ENCODE results near the gene C18orf63.

The C18orf63 gene

GRCh38 chr18:74329688-74330205 lies 14.1 kb downstream of the C18orf63 start:
- H3K27ac ChIP-seq (ENCODE audit: low read depth, low read length) = no peak overlapping the region
- no peak overlapping the region for H3K9ac ChIP-seq (ENCODE audit: low read length)
- H3K9me3 ChIP-seq (ENCODE audit: control insufficient read depth, insufficient read depth, low read depth, low read length) = 0 out of 2 replicates have a peak, but pooled peaks cover 6% of the 10 kb centered on the region
- H3K36me3 ChIP-seq (ENCODE audit: control insufficient read depth, insufficient read depth, low read length) = no peaks in the 10 kb centered on the region
- H3K4me3 ChIP-seq (ENCODE audit: low read depth, low read length) = no peak overlapping the region
- peaks cover 7% of the 10 kb centered on the region for H3K4me1 ChIP-seq (ENCODE audit: control insufficient read depth, insufficient read depth, low read length)
- H3K27me3 ChIP-seq (ENCODE audit: control insufficient read depth, insufficient read depth, low read length) = no peaks in the 10 kb centered on the region

GRCh38 chr18:74331404-74331803 lies 15.8 kb downstream of the C18orf63 start:
- H3K27ac ChIP-seq (ENCODE audit: low read depth, low read length) = no peak overlapping the region
- H3K9me3 ChIP-seq (ENCODE audit: control insufficient read depth, insufficient read depth, low read depth, low read length) = 0 out of 2 replicates have a peak, but pooled peaks cover 6% of the 10 kb centered on the region
- H3K27me3 ChIP-seq (ENCODE audit: control insufficient read depth, insufficient read depth, low read length) = no peaks in the 10 kb centered on the region

GRCh38 chr18:74333091-74333490 lies 17.5 kb downstream of the C18orf63 start:
- Histone ChIP-seq H3K27me3 (ENCODE audit: control insufficient read depth, insufficient read depth, low read length) (no peaks in the 10 kb centered on the region), H3K4me1 (ENCODE audit: control insufficient read depth, insufficient read depth, low read length) (peaks cover 7% of the 10 kb centered on the region), H3K9me3 (ENCODE audit: control insufficient read depth, insufficient read depth, low read depth, low read length) (0 out of 2 replicates have a peak, but pooled peaks cover 6% of the 10 kb centered on the region), H3K36me3 (ENCODE audit: control insufficient read depth, insufficient read depth, low read length) (no peaks in the 10 kb centered on the region), H3K27ac (ENCODE audit: low read depth, low read length) (no peak overlapping the region), H3K9ac (ENCODE audit: low read length) (no peak overlapping the region), H3K4me3 (ENCODE audit: low read depth, low read length) (no peak overlapping the region)

More at GRCh38 chr18:74331404-74331803, 15.8 kb downstream of the C18orf63 start:
- Histone ChIP-seq H3K4me1 (ENCODE audit: control insufficient read depth, insufficient read depth, low read length) (peaks cover 7% of the 10 kb centered on the region), H3K9ac (ENCODE audit: low read length) (no peak overlapping the region), H3K36me3 (ENCODE audit: control insufficient read depth, insufficient read depth, low read length) (no peaks in the 10 kb centered on the region), H3K4me3 (ENCODE audit: low read depth, low read length) (no peak overlapping the region)

DNA sequence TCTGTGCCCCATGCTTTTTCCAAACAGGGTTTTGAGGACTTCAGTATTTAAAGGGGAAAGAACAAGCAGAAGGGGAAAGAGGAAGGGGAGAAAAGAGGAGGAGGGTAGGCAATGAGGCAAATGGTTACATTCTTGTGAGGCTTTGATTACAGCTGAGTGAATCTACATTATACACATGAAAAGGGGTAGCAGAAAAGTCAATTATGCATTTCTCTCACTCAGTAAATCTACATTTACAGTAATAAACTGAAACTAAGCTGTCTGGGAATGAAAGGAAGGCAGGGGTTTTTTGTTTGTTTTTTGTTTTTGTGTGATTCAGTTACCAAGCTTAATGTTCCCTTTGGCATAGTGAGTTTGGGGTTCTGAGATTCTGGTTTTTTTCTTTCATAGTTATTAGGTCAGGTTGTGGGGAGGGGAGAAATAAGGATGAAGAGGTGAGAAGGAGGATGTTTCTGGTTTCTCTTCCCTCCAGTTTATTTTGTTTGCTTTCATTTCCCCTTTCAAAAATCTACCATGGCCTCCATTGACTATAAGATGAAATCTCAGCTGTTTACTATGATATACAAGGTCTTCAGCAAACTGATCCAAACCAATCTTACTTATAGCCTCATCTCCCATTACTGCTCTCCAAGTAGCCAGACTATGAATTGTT lies 18.7 kb downstream of the C18orf63 start:
- H3K4me3 ChIP-seq (ENCODE audit: low read depth, low read length) = no peak overlapping the region
- peaks cover 7% of the 10 kb centered on the region for H3K4me1 ChIP-seq (ENCODE audit: control insufficient read depth, insufficient read depth, low read length)
- no peaks in the 10 kb centered on the region for H3K36me3 ChIP-seq (ENCODE audit: control insufficient read depth, insufficient read depth, low read length)
- no peaks in the 10 kb centered on the region for H3K27me3 ChIP-seq (ENCODE audit: control insufficient read depth, insufficient read depth, low read length)
- no peak overlapping the region for H3K27ac ChIP-seq (ENCODE audit: low read depth, low read length)
- 0 out of 2 replicates have a peak, but pooled peaks cover 6% of the 10 kb centered on the region for H3K9me3 ChIP-seq (ENCODE audit: control insufficient read depth, insufficient read depth, low read depth, low read length)
- H3K9ac ChIP-seq (ENCODE audit: low read length) = no peak overlapping the region

DNA sequence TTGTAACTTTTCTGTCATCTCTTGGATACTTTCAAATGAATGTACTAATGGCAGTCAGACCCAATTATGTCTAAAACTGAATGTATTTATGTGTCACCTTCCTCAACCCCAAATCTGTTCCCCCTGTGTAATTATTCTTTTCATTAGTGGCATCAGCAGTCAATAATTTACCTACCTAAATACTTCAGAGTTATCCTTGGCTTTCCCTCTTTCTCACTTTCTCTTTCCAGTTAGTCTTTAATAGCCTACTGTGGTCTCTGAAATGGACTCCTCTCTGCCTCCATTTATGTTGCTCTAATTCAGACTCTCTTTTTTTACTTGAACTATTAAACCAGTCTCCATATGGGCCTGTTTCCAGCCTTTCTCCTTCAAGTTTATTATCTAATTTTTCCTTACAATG lies 21.0 kb downstream of the C18orf63 start:
- 0 out of 2 replicates have a peak, but pooled peaks cover 6% of the 10 kb centered on the region for H3K9me3 ChIP-seq (ENCODE audit: control insufficient read depth, insufficient read depth, low read depth, low read length)
- no peak overlapping the region for H3K4me3 ChIP-seq (ENCODE audit: low read depth, low read length)
- no peak overlapping the region for H3K27ac ChIP-seq (ENCODE audit: low read depth, low read length)
- no peaks in the 10 kb centered on the region for H3K27me3 ChIP-seq (ENCODE audit: control insufficient read depth, insufficient read depth, low read length)
- no peaks in the 10 kb centered on the region for H3K36me3 ChIP-seq (ENCODE audit: control insufficient read depth, insufficient read depth, low read length)
- no peak overlapping the region for H3K9ac ChIP-seq (ENCODE audit: low read length)
- H3K4me1 ChIP-seq (ENCODE audit: control insufficient read depth, insufficient read depth, low read length) = peaks cover 7% of the 10 kb centered on the region

GRCh38 chr18:74337155-74337911 lies 21.7 kb downstream of the C18orf63 start:
- Histone ChIP-seq H3K4me3 (ENCODE audit: low read depth, low read length) (no peak overlapping the region), H3K27ac (ENCODE audit: low read depth, low read length) (no peak overlapping the region), H3K36me3 (ENCODE audit: control insufficient read depth, insufficient read depth, low read length) (no peaks in the 10 kb centered on the region), H3K4me1 (ENCODE audit: control insufficient read depth, insufficient read depth, low read length) (peaks cover 7% of the 10 kb centered on the region), H3K27me3 (ENCODE audit: control insufficient read depth, insufficient read depth, low read length) (no peaks in the 10 kb centered on the region), H3K9me3 (ENCODE audit: control insufficient read depth, insufficient read depth, low read depth, low read length) (0 out of 2 replicates have a peak, but pooled peaks cover 6% of the 10 kb centered on the region), H3K9ac (ENCODE audit: low read length) (no peak overlapping the region)

GRCh38 chr18:74337912-74338309 lies 22.3 kb downstream of the C18orf63 start:
- H3K9me3 ChIP-seq (ENCODE audit: control insufficient read depth, insufficient read depth, low read depth, low read length) = 0 out of 2 replicates have a peak, but pooled peaks cover 6% of the 10 kb centered on the region
- no peak overlapping the region for H3K27ac ChIP-seq (ENCODE audit: low read depth, low read length)
- peaks cover 7% of the 10 kb centered on the region for H3K4me1 ChIP-seq (ENCODE audit: control insufficient read depth, insufficient read depth, low read length)
- H3K4me3 ChIP-seq (ENCODE audit: low read depth, low read length) = no peak overlapping the region
- H3K36me3 ChIP-seq (ENCODE audit: control insufficient read depth, insufficient read depth, low read length) = no peaks in the 10 kb centered on the region
- no peaks in the 10 kb centered on the region for H3K27me3 ChIP-seq (ENCODE audit: control insufficient read depth, insufficient read depth, low read length)
- no peak overlapping the region for H3K9ac ChIP-seq (ENCODE audit: low read length)

DNA sequence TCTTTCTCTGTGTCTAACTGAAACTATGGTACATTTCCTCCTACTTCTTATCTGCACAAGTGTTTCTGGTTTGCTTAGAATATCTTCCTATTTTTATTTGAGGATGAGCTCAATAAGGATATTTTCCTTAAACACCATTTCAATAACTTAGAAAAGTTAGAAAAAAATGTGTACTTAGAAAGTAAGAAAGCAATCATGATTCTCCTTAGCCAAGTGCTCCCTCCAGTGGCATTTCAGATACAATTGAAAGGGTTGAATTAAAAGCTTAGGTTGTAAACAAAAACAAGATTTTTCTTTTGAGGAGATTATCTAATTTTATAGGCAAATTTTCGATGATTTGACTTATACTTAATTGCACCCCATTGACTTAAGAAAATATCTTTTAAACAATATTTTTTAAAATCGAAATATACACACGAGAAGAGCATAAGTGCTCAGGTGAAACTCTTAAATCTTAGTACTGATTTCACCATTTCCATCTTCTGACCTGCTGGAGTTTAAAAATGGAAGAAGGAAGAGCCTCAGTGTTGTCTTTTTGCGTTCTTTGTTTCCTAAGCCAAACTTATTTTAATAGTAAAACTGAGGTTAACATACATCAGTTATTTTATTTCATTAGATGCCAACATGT lies 26.9 kb downstream of the C18orf63 start:
- no peaks in the 10 kb centered on the region for H3K27me3 ChIP-seq (ENCODE audit: control insufficient read depth, insufficient read depth, low read length)

DNA sequence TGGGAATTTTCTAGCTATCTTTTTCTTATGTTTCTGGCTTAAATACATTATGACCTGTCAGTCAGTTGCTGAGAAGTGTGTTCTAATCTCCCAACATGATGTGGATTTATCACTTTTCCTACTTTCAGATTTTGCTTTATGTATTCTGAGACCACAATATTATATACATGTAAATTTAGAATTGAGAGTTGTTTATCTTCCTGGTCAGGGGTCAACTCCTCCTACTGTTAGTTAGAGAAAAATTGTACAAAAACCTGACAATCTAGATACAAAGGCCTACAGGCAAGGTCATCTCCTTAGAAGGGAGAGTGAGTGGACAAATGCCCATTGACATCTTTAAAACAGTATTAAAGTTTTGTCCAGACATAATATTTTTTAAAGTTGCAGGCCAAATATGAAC lies 30.6 kb downstream of the C18orf63 start:
- no peaks in the 10 kb centered on the region for H3K9me3 ChIP-seq (ENCODE audit: control insufficient read depth, insufficient read depth, low read depth, low read length)
- H3K27me3 ChIP-seq (ENCODE audit: control insufficient read depth, insufficient read depth, low read length) = no peaks in the 10 kb centered on the region
- no peak overlapping the region for H3K9ac ChIP-seq (ENCODE audit: low read length)
- no peak overlapping the region for H3K27ac ChIP-seq (ENCODE audit: low read depth, low read length)
- H3K4me1 ChIP-seq (ENCODE audit: control insufficient read depth, insufficient read depth, low read length) = no peaks in the 10 kb centered on the region
- H3K4me3 ChIP-seq (ENCODE audit: low read depth, low read length) = no peak overlapping the region
- no peaks in the 10 kb centered on the region for H3K36me3 ChIP-seq (ENCODE audit: control insufficient read depth, insufficient read depth, low read length)

More for the DNA sequence above, 26.9 kb downstream of the C18orf63 start:
- Histone ChIP-seq H3K9me3 (ENCODE audit: control insufficient read depth, insufficient read depth, low read depth, low read length) (no peaks in the 10 kb centered on the region), H3K27ac (ENCODE audit: low read depth, low read length) (no peak overlapping the region), H3K4me3 (ENCODE audit: low read depth, low read length) (no peak overlapping the region), H3K36me3 (ENCODE audit: control insufficient read depth, insufficient read depth, low read length) (no peaks in the 10 kb centered on the region), H3K9ac (ENCODE audit: low read length) (no peak overlapping the region), H3K4me1 (ENCODE audit: control insufficient read depth, insufficient read depth, low read length) (no peaks in the 10 kb centered on the region)

DNA sequence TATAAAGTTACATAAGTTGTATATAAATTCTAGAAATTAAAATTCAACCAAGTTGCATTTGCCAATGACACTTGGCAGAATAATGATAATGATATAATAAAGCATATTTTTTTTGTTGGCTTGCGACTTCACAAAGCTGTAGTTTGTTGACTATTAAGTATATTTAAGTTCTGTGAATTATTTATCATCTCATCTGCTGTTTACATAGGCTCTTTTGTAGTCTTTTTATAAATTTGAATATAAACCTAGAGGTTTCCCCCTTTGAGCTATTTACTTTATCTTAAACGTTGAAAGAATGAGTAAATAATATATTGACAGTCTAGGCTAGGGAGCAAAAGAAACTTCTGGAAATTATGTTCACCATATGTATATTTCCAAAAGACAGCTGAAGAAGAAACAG lies 32.9 kb downstream of the C18orf63 start:
- no peaks in the 10 kb centered on the region for H3K36me3 ChIP-seq (ENCODE audit: control insufficient read depth, insufficient read depth, low read length)
- no peaks in the 10 kb centered on the region for H3K27me3 ChIP-seq (ENCODE audit: control insufficient read depth, insufficient read depth, low read length)
- H3K4me3 ChIP-seq (ENCODE audit: low read depth, low read length) = no peak overlapping the region
- H3K9me3 ChIP-seq (ENCODE audit: control insufficient read depth, insufficient read depth, low read depth, low read length) = no peaks in the 10 kb centered on the region
- no peak overlapping the region for H3K9ac ChIP-seq (ENCODE audit: low read length)
- no peaks in the 10 kb centered on the region for H3K4me1 ChIP-seq (ENCODE audit: control insufficient read depth, insufficient read depth, low read length)
- no peak overlapping the region for H3K27ac ChIP-seq (ENCODE audit: low read depth, low read length)

- no peaks in the 10 kb centered on the region for H3K4me1 ChIP-seq (ENCODE audit: control insufficient read depth, insufficient read depth, low read length)
- no peak overlapping the region for H3K9ac ChIP-seq (ENCODE audit: low read length)
- H3K9me3 ChIP-seq (ENCODE audit: control insufficient read depth, insufficient read depth, low read depth, low read length) = no peaks in the 10 kb centered on the region
- H3K27me3 ChIP-seq (ENCODE audit: control insufficient read depth, insufficient read depth, low read length) = no peaks in the 10 kb centered on the region
- H3K27ac ChIP-seq (ENCODE audit: low read depth, low read length) = no peak overlapping the region
- no peak overlapping the region for H3K4me3 ChIP-seq (ENCODE audit: low read depth, low read length)
- no peaks in the 10 kb centered on the region for H3K36me3 ChIP-seq (ENCODE audit: control insufficient read depth, insufficient read depth, low read length)
These were observed 35.7 kb downstream of the C18orf63 start for GRCh38 chr18:74351354-74351753.

All from HUES6 (cell line).